Lower leg skin (tissue), 3 donors: ENCODE measurements around the gene TCN1.
"Not testable (repeated sequence)": the region's sequence is repeated elsewhere in the genome, so short reads cannot be mapped to it uniquely, and the experiment has no call there.

ENCODE experiments used
- CTCF ChIP-seq, 3 donors: fragments of 450-650 bp; IDR thresholded peaks; one replicate each; pipeline ENCODE4 v1.5.1; 2016; ENCODE audit warnings: antibody characterized with exemption in 3 of 3, mild to moderate bottlenecking in 3 of 3, moderate library complexity in 2 of 3
- POLR2A ChIP-seq, 2 donors: fragments of 450-650 bp; IDR thresholded peaks; one replicate each; pipeline ENCODE4 v1.6.1; 2016 to 2017; ENCODE audit warnings: antibody characterized with exemption in 2 of 2, mild to moderate bottlenecking in 1 of 2, moderate library complexity in 1 of 2

DNA sequence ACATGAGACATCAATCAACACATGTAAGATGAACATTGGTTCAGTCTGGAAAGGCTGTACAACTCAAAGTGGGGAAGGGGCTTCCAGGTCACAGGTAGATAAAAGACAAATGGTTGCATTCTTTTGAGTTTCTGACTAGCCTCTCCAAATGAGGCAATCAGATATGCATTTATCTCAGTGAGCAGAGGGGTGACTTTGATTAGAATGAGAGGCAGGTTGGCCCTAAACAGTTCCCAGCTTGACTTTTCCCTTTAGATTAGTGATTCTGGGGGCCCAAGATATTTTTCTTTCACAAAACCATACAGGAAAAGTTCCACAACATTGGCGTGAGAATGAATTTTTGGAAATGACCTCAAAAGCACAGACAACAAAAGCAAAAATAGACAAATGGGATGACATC, 49.9 kb downstream of the TCN1 start:
- TF ChIP-seq CTCF, POLR2A (IDR thresholded peaks at IDR 0.05): not testable (repeated sequence)
